Astrocyte (in vitro differentiated cells and primary cell): ENCODE measurements around the gene MUC15. TPM values are rescaled to one million over a fixed set of nuclear protein-coding genes. Genes with fewer than 3 reads are reported as not detected.

Source experiments
- DNase-seq: peaks from one replicate; pipeline ENCODE4 v3.0.0-alpha.2; 2010; ENCODE audit warnings: low read depth
- FAIRE-seq: peaks from 2 replicates; lab custom pipeline; 2011; peaks lifted over from hg19 to GRCh38; lab: Jason Lieb, UNC
- H2AFZ ChIP-seq: 2 replicates; pipeline ENCODE4 v1.6.0; 2012; ENCODE audit warnings: low read depth, low read length, inconsistent platforms
- H3K27ac ChIP-seq: 2 replicates; pipeline ENCODE4 v1.5.1; 2011; ENCODE audit warnings: low read depth, low read length, inconsistent platforms
- H3K27me3 ChIP-seq: 2 replicates; pipeline ENCODE4 v1.6.0; 2011; ENCODE audit warnings: low read length, inconsistent platforms; ENCODE audit not compliant: insufficient read depth
- H3K36me3 ChIP-seq: 2 replicates; pipeline ENCODE4 v1.5.1; 2011; ENCODE audit warnings: low read length, inconsistent platforms; ENCODE audit not compliant: insufficient read depth
- H3K4me1 ChIP-seq: 2 replicates; pipeline ENCODE4 v1.5.1; 2011; ENCODE audit warnings: low read length, inconsistent platforms; ENCODE audit not compliant: insufficient read depth
- H3K4me2 ChIP-seq: 2 replicates; pipeline ENCODE4 v1.6.0; 2012; ENCODE audit warnings: low read length, inconsistent platforms
- H3K4me3 ChIP-seq: 2 replicates; pipeline ENCODE4 v1.5.1; 2011; ENCODE audit warnings: low read depth, mild to moderate bottlenecking, low read length, inconsistent platforms; ENCODE audit not compliant: insufficient read depth
- H3K79me2 ChIP-seq: 2 replicates; pipeline ENCODE4 v1.6.0; 2012; ENCODE audit warnings: mild to moderate bottlenecking, low read length, inconsistent platforms; ENCODE audit not compliant: insufficient read depth
- H3K9ac ChIP-seq: 2 replicates; pipeline ENCODE4 v1.6.0; 2012; ENCODE audit warnings: mild to moderate bottlenecking, low read length, inconsistent platforms
- H3K9me3 ChIP-seq: 2 replicates; pipeline ENCODE4 v1.5.1; 2012; ENCODE audit warnings: low read depth, mild to moderate bottlenecking, low read length, inconsistent platforms; ENCODE audit not compliant: insufficient read depth
- H4K20me1 ChIP-seq: 2 replicates; pipeline ENCODE4 v1.6.0; 2012; ENCODE audit warnings: low read length, inconsistent platforms; ENCODE audit not compliant: insufficient read depth
- H3K27ac Mint-ChIP-seq: one replicate; pipeline ENCODE4 v1.8.0; 2021; ENCODE audit warnings: mild to moderate bottlenecking, mixed read lengths; ENCODE audit not compliant: unreplicated experiment
- H3K27me3 Mint-ChIP-seq: one replicate; pipeline ENCODE4 v1.8.0; 2021; ENCODE audit warnings: low read depth, mixed read lengths; ENCODE audit not compliant: unreplicated experiment
- H3K36me3 Mint-ChIP-seq: one replicate; pipeline ENCODE4 v1.8.0; 2021; ENCODE audit warnings: low read depth, mixed read lengths; ENCODE audit not compliant: unreplicated experiment
- H3K4me1 Mint-ChIP-seq: one replicate; pipeline ENCODE4 v1.8.0; 2021; ENCODE audit warnings: low read depth, mixed read lengths; ENCODE audit not compliant: unreplicated experiment
- H3K4me3 Mint-ChIP-seq: one replicate; pipeline ENCODE4 v1.8.0; 2021; ENCODE audit warnings: mild to moderate bottlenecking, moderate library complexity, mixed read lengths; ENCODE audit not compliant: unreplicated experiment
- H3K9me3 Mint-ChIP-seq: one replicate; pipeline ENCODE4 v1.8.0; 2021; ENCODE audit warnings: mild to moderate bottlenecking, mixed read lengths; ENCODE audit not compliant: unreplicated experiment
- CTCF ChIP-seq: IDR thresholded peaks from 2 replicates; pipeline ENCODE4 v1.5.1; 2011; ENCODE audit warnings: low read depth, mild to moderate bottlenecking, inconsistent platforms, low read length, moderate library complexity; ENCODE audit not compliant: insufficient read depth
- EZH2 ChIP-seq: IDR thresholded peaks from 2 replicates; pipeline ENCODE4 v1.6.1; 2012; ENCODE audit warnings: mild to moderate bottlenecking, low read length, inconsistent platforms; ENCODE audit not compliant: insufficient read depth
- total RNA-seq: library from RNA; stranded (reverse); gene quantifications from 2 replicates; pipeline ENCODE4 v1.2.1, GENCODE V29; 2021

The MUC15 gene
- total RNA-seq, 1 donor from 2014 or later: 0.16 TPM

GRCh38 chr11:26608507-26609146, 36.6 kb upstream of the MUC15 start:
- no peaks in the 10 kb centered on the region for H3K9me3 ChIP-seq
- TF ChIP-seq EZH2 (no peak), CTCF (no peak)

GRCh38 chr11:26607725-26608506, 35.9 kb upstream of the MUC15 start:
- Mint-ChIP-seq H3K9me3 (peaks cover 15% of the 10 kb centered on the region), H3K27ac (no peak overlapping the region), H3K36me3 (no peaks in the 10 kb centered on the region), H3K27me3 (no peaks in the 10 kb centered on the region), H3K4me3 (no peak overlapping the region), H3K4me1 (no peaks in the 10 kb centered on the region)
- H3K27me3 ChIP-seq: no peaks in the 10 kb centered on the region
- no peak overlapping the region for H3K9ac ChIP-seq
- H3K9me3 ChIP-seq: no peaks in the 10 kb centered on the region
- TF ChIP-seq EZH2 (no peak), CTCF (no peak)
- H3K79me2 ChIP-seq: no peaks in the 10 kb centered on the region
- no peak overlapping the region for H3K4me2 ChIP-seq
- no peak overlapping the region for H3K4me3 ChIP-seq
- no peak for FAIRE-seq
- no peaks in the 10 kb centered on the region for H4K20me1 ChIP-seq
- H3K36me3 ChIP-seq: no peaks in the 10 kb centered on the region
- DNase-seq: no peak
- no peak overlapping the region for H2AFZ ChIP-seq
- H3K4me1 ChIP-seq: no peaks in the 10 kb centered on the region
- no peak overlapping the region for H3K27ac ChIP-seq

More at GRCh38 chr11:26608507-26609146, 36.6 kb upstream of the MUC15 start:
- H3K36me3 Mint-ChIP-seq: no peaks in the 10 kb centered on the region
- DNase-seq: no peak
- no peaks in the 10 kb centered on the region for H4K20me1 ChIP-seq
- no peaks in the 10 kb centered on the region for H3K27me3 ChIP-seq
- H3K4me3 Mint-ChIP-seq: no peak overlapping the region
- no peak overlapping the region for H3K4me2 ChIP-seq
- FAIRE-seq: no peak
- peaks cover 17% of the 10 kb centered on the region for H3K9me3 Mint-ChIP-seq
- H3K27me3 Mint-ChIP-seq: no peaks in the 10 kb centered on the region
- H3K4me1 ChIP-seq: no peaks in the 10 kb centered on the region
- no peak overlapping the region for H3K9ac ChIP-seq
- H2AFZ ChIP-seq: no peak overlapping the region
- H3K27ac Mint-ChIP-seq: no peak overlapping the region
- no peak overlapping the region for H3K27ac ChIP-seq
- no peaks in the 10 kb centered on the region for H3K4me1 Mint-ChIP-seq
- no peak overlapping the region for H3K4me3 ChIP-seq
- no peaks in the 10 kb centered on the region for H3K36me3 ChIP-seq
- no peaks in the 10 kb centered on the region for H3K79me2 ChIP-seq
